HG03064 (cell line): ENCODE data around the gene MIPOL1.
"Not testable (repeated sequence)": the region's sequence is repeated elsewhere in the genome, so short reads cannot be mapped to it uniquely, and the experiment has no call there.

Experiments used
- ATAC-seq: cut with Tn5 transposase; IDR thresholded peaks from one replicate; pipeline ENCODE4 v1.9.1; 2021; ENCODE audit warnings: low read depth; ENCODE audit not compliant: unreplicated experiment

MIPOL1 gene, protein sequence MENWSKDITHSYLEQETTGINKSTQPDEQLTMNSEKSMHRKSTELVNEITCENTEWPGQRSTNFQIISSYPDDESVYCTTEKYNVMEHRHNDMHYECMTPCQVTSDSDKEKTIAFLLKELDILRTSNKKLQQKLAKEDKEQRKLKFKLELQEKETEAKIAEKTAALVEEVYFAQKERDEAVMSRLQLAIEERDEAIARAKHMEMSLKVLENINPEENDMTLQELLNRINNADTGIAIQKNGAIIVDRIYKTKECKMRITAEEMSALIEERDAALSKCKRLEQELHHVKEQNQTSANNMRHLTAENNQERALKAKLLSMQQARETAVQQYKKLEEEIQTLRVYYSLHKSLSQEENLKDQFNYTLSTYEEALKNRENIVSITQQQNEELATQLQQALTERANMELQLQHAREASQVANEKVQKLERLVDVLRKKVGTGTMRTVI

DNA sequence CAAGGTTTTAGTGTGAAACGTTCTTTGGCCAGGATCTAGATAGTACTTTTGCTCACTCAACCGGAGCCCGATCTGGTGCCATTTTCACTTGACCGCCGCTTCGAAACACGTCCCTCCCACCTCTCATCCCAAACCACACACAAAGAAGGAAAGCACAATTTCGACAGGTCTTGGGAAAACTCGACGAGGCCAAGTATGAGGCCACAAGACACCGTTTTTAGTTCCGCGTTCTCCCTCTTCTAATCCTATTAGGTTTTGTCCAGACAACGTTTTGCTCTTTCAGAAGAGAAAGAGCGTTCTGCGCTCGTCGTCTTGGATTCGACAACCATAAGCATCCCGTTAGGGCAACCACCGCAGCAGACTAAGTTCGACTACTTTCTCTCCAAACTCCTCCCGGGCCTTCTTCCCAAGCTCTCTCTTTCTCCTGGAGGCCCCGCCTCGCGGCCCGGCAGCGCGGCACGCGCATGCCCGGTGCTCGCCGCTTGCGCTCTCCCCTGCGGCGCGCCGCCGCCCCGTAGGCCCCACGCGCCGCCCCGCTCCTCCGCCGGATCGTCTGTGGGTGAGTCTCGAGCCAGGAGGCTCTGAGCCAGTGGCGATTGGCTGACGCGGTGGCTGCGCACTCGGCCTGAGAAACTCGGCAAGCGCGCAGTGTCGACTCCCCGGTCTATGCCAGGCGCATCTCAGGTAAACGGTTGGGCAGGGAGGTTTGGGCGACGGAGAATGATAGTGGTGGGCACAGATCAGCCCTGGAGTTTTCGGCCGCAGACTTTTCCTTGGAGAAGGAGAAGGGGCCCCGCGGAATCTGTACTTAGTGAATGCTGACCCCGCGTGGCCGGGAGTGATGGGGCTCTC, at the start of gene MIPOL1:
Gene MIPOL1, plus strand, starts transcription at position 517 of the 852 bp plus-strand sequence. CDS start 49,952 bp downstream, outside the sequence.
- ATAC-seq, result no peak

DNA sequence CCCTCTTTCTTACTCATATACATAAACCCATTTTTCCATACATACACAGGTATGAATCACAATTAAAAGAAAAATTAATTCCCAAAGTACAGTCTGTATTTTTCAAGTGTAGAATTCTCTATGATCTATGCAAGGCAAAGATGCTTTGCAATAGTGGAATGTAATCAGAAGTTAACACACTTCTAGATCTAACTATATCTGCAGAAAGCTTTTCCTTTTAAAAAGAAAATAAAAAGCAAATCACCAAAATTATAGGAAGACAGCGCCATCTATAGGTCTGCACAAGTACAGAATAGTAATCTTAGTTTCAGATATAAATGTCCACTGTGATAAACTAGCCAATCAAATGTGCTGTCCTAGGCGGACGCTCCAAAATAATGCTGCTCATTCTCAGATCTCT, 47.3 kb upstream of the MIPOL1 start:
- ATAC-seq, result no peak

DNA sequence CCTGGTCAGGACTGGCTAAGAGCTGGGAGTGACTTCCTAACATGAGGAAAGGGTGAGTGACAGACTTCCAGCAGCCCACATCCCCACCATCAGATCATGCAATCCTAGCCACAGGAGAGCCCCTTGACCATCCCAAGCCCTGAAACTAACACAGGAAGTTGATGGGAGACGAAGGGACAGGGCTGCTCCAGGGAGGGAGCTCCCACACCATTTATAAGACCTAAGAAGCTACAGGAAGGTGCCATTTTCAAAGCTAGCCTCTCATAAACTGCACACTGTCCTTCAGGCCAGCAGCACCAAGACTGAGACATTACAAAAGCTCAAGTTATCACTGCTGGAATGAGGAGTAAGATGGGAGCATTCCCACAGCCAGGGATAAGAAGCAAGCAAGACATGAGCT, 44.7 kb upstream of the MIPOL1 start:
- ATAC-seq, result no peak

DNA sequence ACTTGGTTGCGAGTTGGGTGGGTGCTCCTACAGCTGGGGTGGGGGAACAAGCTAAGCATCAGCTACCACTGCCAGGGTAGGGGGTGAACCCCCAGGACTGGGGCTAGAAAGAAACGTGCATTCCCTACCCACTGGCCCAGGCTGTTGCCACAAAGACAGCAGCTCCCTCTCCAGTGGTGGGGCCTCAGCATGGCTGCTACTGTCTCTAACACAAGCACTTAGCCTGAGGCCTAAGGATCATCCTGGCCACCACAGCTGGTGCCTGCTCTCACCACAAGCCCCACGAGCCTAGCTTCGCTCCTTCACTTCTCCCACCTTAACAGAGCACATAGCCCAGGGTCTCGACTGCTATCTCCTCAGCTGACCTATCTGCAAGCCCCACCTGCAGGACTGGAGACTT, 44.3 kb upstream of the MIPOL1 start:
- ATAC-seq, result no peak

DNA sequence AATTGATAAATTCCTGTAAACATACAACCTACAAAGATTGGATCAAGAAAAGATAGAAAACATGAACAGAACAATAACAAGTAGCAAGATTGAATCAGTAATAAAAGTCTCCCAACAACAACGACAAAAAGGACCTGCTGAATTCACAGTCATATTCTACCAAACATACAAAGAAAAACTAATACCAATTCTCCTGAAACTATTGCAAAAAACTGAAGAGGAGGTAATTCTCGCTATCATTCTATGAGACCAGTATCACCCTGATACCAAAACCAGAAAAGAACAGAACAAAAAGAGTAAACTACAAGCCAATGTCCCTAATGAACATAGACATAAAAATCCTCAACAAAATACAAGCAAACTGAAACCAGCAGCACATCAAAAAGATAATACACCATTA, 39.8 kb upstream of the MIPOL1 start:
- no peak for ATAC-seq

DNA sequence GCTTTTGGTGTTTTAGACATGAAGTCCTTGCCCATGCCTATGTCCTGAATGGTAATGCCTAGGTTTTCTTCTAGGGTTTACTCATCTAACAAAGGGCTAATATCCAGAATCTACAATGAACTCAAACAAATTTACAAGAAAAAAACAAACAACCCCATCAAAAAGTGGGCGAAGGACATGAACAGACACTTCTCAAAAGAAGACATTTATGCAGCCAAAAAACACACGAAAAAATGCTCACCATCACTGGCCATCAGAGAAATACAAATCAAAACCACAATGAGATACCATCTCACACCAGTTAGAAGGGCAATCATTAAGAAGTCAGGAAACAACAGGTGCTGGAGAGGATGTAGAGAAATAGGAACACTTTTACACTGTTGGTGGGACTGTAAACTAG, 35.4 kb upstream of the MIPOL1 start:
- ATAC-seq, result not testable (repeated sequence)

DNA sequence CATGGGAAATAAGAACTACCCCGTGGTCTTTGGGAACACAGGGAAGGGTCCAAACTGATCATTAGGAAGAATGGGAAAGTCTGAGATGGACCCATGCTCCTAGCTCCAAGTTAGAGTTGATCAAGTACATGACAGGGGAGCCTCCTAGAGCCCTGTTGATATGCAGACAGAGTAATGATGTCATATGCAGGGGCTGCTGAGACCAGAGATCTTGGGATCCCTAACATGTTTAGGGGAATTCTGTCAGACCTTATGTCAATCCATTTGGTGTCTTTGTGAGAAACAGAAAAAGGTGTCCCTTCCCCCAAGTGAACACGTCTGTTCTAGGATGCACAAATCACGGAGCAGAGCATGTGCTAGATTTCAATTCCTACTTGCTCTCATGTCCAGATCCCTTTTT, 31.9 kb upstream of the MIPOL1 start:
- no peak for ATAC-seq

DNA sequence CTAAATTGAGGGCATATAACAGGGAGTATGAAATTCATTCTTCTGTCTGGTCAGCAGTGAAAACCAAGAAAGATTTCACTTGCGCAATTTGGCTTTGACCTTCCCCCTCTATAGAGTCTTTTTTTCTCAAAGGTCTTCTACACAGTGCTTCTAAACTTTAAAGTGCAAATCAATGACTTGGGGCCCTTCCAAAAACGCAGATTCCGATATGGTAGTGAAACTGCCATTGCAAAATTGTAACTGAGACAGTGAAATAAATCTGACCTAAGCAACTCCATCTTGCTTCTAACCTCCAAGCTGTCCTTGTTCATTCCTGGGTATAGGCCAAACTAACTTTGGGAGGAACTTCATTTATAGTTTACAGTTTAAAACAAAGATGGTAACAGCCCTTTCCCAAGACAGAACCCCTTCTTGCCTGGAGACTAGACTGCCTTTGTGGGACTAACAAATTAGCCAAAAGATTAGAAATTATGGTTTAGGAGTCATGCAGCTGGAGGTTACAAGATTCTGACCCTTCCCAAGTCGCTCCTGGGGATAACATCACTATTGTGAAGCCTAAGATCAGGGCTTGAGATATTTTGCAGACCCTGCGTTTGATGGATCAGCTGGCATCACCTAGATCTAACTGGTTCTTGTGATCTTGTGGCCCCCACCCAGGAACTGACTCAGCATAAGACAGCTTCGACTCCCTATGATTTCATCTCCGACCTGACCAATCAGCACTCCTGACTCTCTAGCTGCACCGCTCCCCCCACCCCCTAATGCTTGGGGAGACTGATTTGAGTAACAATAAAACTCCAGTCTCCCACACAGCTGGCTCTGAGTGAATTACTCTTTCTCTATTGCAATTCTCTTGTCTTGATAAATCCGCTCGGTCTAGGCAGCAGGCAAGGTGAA, 30.3 kb upstream of the MIPOL1 start:
- no peak for ATAC-seq

DNA sequence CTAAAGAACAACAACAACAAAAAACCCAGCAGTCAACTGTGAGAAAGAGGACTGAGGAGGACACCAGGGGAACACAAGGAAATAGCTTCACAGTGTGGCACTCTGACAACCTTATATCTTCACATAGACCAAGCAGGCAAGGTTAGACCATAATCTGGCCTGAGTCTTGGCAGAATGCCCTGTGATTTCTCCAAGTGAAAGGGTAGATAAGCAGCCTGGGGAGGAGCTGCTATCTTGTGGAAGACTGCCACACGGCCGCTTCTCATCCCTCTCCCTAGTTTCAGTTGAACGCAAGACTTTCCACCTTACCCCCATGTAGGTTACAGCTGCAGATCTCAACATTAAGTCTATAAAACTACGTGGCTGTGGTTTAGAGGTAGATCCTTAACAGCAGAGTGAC, 29.0 kb upstream of the MIPOL1 start:
- ATAC-seq, result no peak

DNA sequence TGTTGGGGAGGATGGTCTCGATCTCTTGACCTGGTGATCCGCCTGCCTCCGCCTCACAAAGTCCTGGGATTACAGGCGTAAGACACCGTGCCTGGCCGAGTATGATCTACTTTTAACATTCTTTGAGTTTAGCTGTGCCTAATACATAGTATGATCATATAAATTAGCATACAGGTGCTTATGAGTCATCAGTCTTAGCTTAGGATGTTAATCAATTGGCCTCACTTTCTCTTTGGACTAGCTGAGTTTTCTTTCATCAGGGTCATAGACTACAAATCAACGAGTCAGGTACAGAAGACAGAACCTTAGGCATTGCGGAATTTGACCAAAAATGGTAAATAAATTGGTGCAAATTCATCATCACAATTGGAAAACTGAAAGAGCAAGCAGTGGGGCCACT, 27.5 kb upstream of the MIPOL1 start:
- ATAC-seq, result no peak

DNA sequence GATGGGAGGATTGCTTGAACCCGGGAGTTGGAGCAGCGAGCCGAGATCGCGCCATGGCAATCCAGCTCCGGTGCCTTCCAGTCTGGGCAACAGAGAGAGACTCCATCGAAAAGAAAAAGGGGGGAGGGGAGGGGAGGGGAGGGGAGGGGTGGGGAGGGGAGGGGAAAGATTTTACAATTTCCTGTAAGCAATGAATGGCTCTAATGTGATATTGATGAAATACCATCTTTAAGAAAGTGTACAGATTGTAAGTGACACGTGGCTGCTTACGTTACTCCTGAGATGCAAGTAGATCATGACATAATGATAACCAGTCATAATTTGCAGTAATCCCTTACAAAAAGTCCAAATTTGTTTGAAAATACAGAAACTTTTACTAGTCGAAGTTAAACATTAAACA, 26.7 kb upstream of the MIPOL1 start:
- no peak for ATAC-seq

DNA sequence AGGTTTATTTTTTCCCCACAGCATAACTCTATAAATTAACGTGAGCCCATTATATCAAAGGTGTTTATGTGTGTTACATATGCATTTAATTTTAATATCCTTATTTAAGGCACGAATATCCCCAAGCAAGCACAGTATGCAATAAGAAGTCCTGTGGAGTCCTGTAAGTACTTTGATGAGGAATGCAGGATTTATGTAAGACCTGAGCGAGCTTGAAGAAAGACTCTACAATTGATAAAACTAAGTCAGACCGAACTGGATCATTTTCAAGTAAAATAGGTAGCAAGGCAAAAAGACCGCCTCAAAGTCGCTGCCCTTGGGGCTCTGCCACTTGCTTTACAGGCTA, 26.1 kb upstream of the MIPOL1 start:
- ATAC-seq, result no peak

DNA sequence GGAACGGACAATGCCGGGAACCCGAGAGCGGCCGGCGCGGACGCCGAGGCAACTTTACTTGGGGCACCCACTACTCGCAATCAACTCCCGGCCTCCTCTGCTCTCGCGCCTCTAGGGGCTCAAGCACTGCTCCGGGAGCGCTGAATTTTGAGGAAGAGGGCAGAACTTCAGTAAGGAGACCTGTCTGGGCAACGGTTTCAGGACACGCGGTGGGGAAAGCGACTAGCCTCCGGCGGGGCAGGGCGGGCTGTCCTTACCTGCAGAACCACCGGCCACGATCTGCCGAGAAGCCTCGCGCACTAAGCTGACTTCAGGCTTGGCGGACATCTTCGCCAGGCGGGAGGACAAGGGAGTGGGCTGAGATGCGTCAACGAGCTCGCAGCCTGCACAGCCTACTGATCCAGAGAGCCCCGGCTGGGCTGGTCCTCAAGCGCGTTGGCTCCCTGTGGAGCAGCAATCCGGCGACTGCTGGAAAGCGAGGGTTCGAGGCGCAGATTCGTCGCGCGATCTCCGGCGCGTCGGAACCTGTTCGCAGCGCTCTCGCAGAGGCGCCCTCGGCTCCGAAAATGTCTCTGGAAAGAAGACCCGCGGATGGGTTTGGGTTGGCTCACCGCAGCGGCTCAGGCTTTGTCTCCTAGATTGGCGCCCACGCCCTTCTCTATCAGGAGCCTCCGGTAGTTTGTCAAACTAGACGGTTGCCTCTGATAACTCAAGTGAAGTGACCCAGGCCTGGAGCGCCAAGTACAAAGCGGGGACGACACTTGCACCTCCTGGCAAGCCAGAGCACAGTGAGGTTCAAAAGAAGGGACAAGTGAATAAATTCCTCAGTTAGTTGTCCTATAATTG, 25.5 kb upstream of the MIPOL1 start, which contains the start of gene SLC25A21:
Gene SLC25A21, minus strand, starts transcription at position 583 of the 846 bp plus-strand sequence.
- ATAC-seq, result no peak

DNA sequence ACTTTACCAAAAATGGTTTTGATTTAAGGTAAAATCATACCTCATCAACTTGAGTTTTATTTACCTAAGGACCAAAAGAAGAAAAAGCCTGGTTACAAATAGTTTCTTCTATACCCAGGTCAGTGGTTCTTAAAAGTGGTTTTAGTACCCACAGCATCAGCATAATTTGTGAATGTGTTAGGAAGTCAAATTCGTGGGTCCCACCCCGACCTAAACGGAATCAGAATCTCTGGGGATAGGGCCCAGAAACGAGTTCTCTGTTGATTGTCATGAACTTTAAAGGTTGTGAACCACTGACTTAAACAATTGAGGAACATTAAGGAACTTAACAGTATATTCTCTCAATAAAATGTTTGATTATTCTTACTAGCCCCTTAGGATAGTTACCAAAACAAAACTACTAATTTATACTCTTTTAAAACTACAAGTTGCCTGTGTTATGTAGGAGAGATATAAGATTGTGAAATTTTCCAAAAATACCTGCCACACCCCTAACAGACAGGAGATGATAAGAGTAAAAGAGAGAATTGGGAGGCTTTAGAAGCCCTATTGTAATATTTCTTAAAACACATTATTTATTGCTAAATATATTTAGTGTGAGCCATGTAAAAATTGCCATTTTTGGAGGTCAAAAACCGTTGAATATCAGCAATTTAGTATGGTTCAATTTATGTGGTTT, 24.7 kb upstream of the MIPOL1 start:
- ATAC-seq, result no peak

DNA sequence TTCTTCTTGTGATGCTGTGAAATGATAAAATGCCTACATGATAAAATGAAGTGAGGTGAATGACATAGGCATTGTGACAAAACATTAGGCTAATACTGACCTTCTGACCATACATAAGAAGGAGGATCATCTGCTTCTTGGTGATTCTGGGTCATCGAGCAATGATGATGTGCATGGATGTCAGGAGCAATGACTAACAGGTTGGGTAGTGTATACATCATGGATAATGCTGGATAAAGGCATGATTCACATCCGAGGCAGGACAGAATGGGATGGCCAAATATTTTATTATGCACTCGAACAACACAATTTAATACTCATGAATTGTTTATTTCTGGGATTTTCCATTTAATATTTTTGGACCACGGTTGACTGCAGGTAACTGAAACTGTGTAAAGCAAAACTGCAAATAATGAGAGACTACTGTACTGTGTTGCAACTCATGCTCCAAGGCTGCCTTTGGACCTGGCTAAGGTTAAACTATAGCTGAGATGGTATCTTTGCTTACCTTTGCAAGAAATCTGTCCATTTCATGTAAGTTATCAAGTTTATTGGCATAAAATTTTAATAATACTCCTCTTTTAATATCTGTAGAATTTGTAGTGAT, 17.7 kb upstream of the MIPOL1 start:
- ATAC-seq, result no peak

DNA sequence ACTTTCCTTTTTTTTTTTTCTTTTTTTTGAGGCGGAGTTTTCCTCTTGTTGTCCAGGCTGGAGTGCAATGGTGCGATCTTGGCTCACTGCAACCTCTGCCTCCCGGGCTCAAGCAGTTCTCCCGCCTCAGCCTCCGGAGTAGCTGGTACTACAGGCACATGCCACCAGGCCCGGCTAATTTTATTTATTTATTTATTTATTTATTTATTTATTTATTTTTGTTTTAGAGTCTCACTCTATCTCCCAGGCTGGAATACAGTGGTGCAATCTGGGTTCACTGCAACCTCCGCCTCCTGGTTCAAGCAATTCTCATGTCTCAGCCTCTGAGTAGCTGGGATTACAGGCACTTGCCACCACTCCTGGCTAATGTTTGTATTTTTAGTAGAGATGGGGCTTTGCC, 16.9 kb upstream of the MIPOL1 start:
- not testable (repeated sequence) for ATAC-seq

DNA sequence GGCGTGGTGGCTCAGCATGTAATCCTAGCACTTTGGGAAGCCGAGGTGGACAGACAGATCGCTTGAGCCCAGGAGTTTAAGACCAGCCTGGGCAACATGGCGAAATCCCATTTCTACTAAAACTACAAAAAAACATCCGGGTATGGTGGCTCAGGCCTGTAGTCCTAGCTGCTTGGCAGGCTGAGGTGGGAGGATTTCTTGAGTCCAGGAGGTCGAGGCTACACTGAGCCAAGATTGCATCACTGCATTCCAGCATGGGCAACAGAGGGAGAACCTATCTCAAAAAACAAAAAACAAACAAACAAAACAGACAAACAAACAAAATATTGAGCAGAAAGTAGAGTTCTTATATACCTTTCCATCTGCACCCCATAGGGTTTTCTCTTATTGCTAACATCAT, 16.3 kb upstream of the MIPOL1 start:
- ATAC-seq, result no peak

DNA sequence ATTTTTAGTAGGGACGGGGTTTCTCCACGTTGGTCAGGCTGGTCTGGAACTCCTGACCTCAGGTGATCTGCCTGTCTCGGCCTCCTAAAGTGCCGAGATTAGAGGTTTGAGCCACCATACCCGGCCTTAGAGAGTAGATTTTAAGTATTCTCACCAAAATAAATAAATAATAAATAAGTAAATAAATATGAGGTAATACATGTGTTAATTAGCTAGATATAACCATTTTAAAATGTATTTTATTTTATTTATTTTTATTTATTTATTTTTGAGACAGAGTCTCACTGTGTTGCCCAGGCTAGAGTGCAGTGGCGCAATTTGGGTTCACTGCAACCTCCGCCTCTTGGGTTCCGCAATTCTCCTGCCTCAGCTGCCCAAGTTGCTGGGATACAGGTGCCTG, 13.2 kb upstream of the MIPOL1 start:
- not testable (repeated sequence) for ATAC-seq

DNA sequence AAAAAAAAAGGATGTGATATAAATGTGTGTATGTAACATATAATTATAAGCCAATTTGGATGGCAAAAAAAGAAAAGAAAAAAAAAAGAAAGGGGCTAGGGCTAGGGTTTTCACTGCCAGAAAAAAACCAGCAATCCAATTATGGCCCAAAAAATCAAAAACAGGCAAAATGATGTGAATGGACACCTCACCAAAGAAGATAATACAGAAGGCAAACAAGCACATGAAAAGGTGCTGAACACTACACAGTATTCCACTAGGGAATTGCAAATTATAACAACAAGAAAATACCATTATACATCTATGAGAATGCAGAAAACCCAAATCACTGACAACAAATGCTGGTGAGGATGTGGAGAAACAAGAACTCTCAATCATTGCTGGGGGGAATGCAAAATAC, 12.1 kb upstream of the MIPOL1 start:
- ATAC-seq, result no peak
